Suprapubic skin (tissue), 3 donors: ENCODE results near the gene PHYHD1.

ENCODE experiments used
- EP300 ChIP-seq: sonication (generic); formaldehyde crosslinking; IDR thresholded peaks from one replicate; pipeline ENCODE4 v1.6.1; 2017; ENCODE audit warnings: antibody characterized with exemption
- TF ChIP-seq, protein P1 (sequence below), 2 donors: fragments of 200-600 bp in 1 of 2; fragments of 450-650 bp in 1 of 2; sonication (generic) in 1 of 2; IDR thresholded peaks; one replicate each; pipeline ENCODE4 v1.5.1; 2016 to 2019; ENCODE audit warnings: antibody characterized with exemption in 2 of 2, mild to moderate bottlenecking in 1 of 2, moderate library complexity in 1 of 2

DNA sequence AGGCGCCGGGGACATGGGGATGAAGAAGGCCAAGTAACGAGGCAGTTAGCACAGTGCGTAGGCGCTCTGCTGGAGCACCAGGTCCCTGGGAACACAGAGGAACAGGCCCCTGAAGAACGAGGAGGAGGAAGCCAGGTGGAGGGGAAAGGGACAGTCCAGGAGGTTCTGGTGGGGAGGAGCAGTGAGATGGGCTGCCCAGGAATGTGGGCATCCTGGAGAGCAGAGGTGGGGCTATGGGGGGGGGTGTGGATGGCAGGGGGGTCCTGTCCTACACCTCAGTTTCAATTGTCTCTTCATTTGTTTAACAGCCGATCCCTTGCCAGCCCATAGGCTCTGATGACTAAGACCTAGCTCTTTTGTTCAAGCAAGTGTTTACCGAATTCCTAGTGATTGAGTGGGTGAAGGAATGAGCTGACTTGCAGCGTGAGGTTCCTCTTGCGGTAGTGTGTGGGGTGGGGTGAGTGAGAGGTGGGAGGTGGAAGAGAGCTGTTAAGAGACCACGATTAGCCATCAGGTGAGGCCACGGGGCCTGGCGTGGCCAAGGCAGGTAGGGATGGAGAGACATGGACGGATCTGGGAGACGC, 8.4 kb upstream of the PHYHD1 start:
- TF ChIP-seq, protein P1, sequence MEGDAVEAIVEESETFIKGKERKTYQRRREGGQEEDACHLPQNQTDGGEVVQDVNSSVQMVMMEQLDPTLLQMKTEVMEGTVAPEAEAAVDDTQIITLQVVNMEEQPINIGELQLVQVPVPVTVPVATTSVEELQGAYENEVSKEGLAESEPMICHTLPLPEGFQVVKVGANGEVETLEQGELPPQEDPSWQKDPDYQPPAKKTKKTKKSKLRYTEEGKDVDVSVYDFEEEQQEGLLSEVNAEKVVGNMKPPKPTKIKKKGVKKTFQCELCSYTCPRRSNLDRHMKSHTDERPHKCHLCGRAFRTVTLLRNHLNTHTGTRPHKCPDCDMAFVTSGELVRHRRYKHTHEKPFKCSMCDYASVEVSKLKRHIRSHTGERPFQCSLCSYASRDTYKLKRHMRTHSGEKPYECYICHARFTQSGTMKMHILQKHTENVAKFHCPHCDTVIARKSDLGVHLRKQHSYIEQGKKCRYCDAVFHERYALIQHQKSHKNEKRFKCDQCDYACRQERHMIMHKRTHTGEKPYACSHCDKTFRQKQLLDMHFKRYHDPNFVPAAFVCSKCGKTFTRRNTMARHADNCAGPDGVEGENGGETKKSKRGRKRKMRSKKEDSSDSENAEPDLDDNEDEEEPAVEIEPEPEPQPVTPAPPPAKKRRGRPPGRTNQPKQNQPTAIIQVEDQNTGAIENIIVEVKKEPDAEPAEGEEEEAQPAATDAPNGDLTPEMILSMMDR (IDR thresholded peaks at IDR 0.05) = no peak
- TF ChIP-seq EP300 = no peak
